Measurements from ENCODE around the gene NLRP3.
"Not testable (repeated sequence)": the region's sequence is repeated elsewhere in the genome, so short reads cannot be mapped to it uniquely, and the experiment has no call there.

NLRP3 gene

GRCh38 chr1:247469141-247469535, 53.2 kb downstream of the NLRP3 start:
- H3K36me3 ChIP-seq (ENCODE audit: control insufficient read depth, insufficient read depth, low read length): no peaks in the 10 kb centered on the region
- no peaks in the 10 kb centered on the region for H3K79me1 ChIP-seq (ENCODE audit: low read length)
- 100% methylated on average over 3 of the region's 5 CpGs for WGBS (ENCODE audit: extremely low coverage, insufficient coverage, low lambda C conversion rate)
- no peaks in the 10 kb centered on the region for H3K4me1 ChIP-seq (ENCODE audit: control insufficient read depth, low read depth, low read length)
- H3K56ac ChIP-seq (ENCODE audit: low read length): no peak overlapping the region
- H2AK5ac ChIP-seq (ENCODE audit: low read length): no peak overlapping the region
- no peak overlapping the region for H3K4me3 ChIP-seq (ENCODE audit: low read length)
- H2BK5ac ChIP-seq (ENCODE audit: low read length): no peak overlapping the region
- no peak for DNase-seq
- H3K4ac ChIP-seq (ENCODE audit: low read depth, low read length): no peak overlapping the region
- no peak overlapping the region for H3K23ac ChIP-seq (ENCODE audit: low read length)
- H3K79me2 ChIP-seq (ENCODE audit: control insufficient read depth, insufficient read depth, low read length): no peaks in the 10 kb centered on the region
- H3K4me2 ChIP-seq (ENCODE audit: low read length): no peak overlapping the region
- no peak overlapping the region for H3K27ac ChIP-seq (ENCODE audit: low read depth, low read length)
- no peak overlapping the region for H3K9ac ChIP-seq (ENCODE audit: low read length)
- H2BK120ac ChIP-seq (ENCODE audit: low read depth, low read length): no peak overlapping the region
- H4K5ac ChIP-seq (ENCODE audit: low read length): no peak overlapping the region
- no peaks in the 10 kb centered on the region for H3K27me3 ChIP-seq (ENCODE audit: insufficient read depth, low read length, poor library complexity)
- H4K8ac ChIP-seq (ENCODE audit: low read depth, low read length): no peak overlapping the region
- no peak overlapping the region for H2BK15ac ChIP-seq (replicated peaks; ENCODE audit: low read depth)
- H3K18ac ChIP-seq (ENCODE audit: low read length): no peak overlapping the region

GRCh38 chr1:247470942-247471429, 55.0 kb downstream of the NLRP3 start:
- H3K18ac ChIP-seq (ENCODE audit: low read length); H3K23ac ChIP-seq (ENCODE audit: low read length); H3K4me2 ChIP-seq (ENCODE audit: low read length); H3K4ac ChIP-seq (ENCODE audit: low read depth, low read length); H3K56ac ChIP-seq (ENCODE audit: low read length); H3K36me3 ChIP-seq (ENCODE audit: control insufficient read depth, insufficient read depth, low read length); H2BK5ac ChIP-seq (ENCODE audit: low read length); H4K5ac ChIP-seq (ENCODE audit: low read length); DNase-seq; H3K9ac ChIP-seq (ENCODE audit: low read length); H3K79me2 ChIP-seq (ENCODE audit: control insufficient read depth, insufficient read depth, low read length); H3K27me3 ChIP-seq (ENCODE audit: insufficient read depth, low read length, poor library complexity); H2BK15ac ChIP-seq (replicated peaks; ENCODE audit: low read depth); H3K4me3 ChIP-seq (ENCODE audit: low read length); H2BK120ac ChIP-seq (ENCODE audit: low read depth, low read length); H2AK5ac ChIP-seq (ENCODE audit: low read length); H4K8ac ChIP-seq (ENCODE audit: low read depth, low read length); H3K79me1 ChIP-seq (ENCODE audit: low read length); H3K27ac ChIP-seq (ENCODE audit: low read depth, low read length); H3K4me1 ChIP-seq (ENCODE audit: control insufficient read depth, low read depth, low read length): not testable (repeated sequence)
- WGBS (ENCODE audit: extremely low coverage, insufficient coverage, low lambda C conversion rate): no CpG with 5 or more reads among the region's 16 CpGs

- Histone ChIP-seq H2BK5ac (ENCODE audit: low read length) (no peak overlapping the region), H3K4me3 (ENCODE audit: low read length) (no peak overlapping the region), H3K56ac (ENCODE audit: low read length) (no peak overlapping the region), H2BK15ac (replicated peaks; ENCODE audit: low read depth) (no peak overlapping the region), H3K4me1 (ENCODE audit: control insufficient read depth, low read depth, low read length) (no peaks in the 10 kb centered on the region), H3K4me2 (ENCODE audit: low read length) (no peak overlapping the region), H3K9ac (ENCODE audit: low read length) (no peak overlapping the region), H2BK120ac (ENCODE audit: low read depth, low read length) (no peak overlapping the region), H3K79me1 (ENCODE audit: low read length) (no peaks in the 10 kb centered on the region), H4K8ac (ENCODE audit: low read depth, low read length) (no peak overlapping the region), H2AK5ac (ENCODE audit: low read length) (no peak overlapping the region), H4K5ac (ENCODE audit: low read length) (no peak overlapping the region), H3K36me3 (ENCODE audit: control insufficient read depth, insufficient read depth, low read length) (no peaks in the 10 kb centered on the region), H3K27me3 (ENCODE audit: insufficient read depth, low read length, poor library complexity) (no peaks in the 10 kb centered on the region), H3K4ac (ENCODE audit: low read depth, low read length) (no peak overlapping the region), H3K27ac (ENCODE audit: low read depth, low read length) (peak overlapping the region; percentile 17), H3K18ac (ENCODE audit: low read length) (no peak overlapping the region), H3K79me2 (ENCODE audit: control insufficient read depth, insufficient read depth, low read length) (no peaks in the 10 kb centered on the region), H3K23ac (ENCODE audit: low read length) (no peak overlapping the region)
- WGBS (ENCODE audit: extremely low coverage, insufficient coverage, low lambda C conversion rate): no CpG with 5 or more reads among the region's 12 CpGs
- DNase-seq: no peak
Observed at GRCh38 chr1:247471445-247472016, 55.6 kb downstream of the NLRP3 start.

- Histone ChIP-seq H2BK15ac (replicated peaks; ENCODE audit: low read depth) (no peak overlapping the region), H3K79me1 (ENCODE audit: low read length) (no peaks in the 10 kb centered on the region), H3K4ac (ENCODE audit: low read depth, low read length) (no peak overlapping the region), H3K4me2 (ENCODE audit: low read length) (no peak overlapping the region), H2BK5ac (ENCODE audit: low read length) (no peak overlapping the region), H3K27me3 (ENCODE audit: insufficient read depth, low read length, poor library complexity) (no peaks in the 10 kb centered on the region), H3K36me3 (ENCODE audit: control insufficient read depth, insufficient read depth, low read length) (no peaks in the 10 kb centered on the region), H4K8ac (ENCODE audit: low read depth, low read length) (no peak overlapping the region), H3K79me2 (ENCODE audit: control insufficient read depth, insufficient read depth, low read length) (no peaks in the 10 kb centered on the region), H2BK120ac (ENCODE audit: low read depth, low read length) (no peak overlapping the region), H3K27ac (ENCODE audit: low read depth, low read length) (no peak overlapping the region), H3K56ac (ENCODE audit: low read length) (no peak overlapping the region), H3K9ac (ENCODE audit: low read length) (no peak overlapping the region), H3K23ac (ENCODE audit: low read length) (no peak overlapping the region), H3K18ac (ENCODE audit: low read length) (no peak overlapping the region), H3K4me1 (ENCODE audit: control insufficient read depth, low read depth, low read length) (no peaks in the 10 kb centered on the region), H4K5ac (ENCODE audit: low read length) (no peak overlapping the region), H3K4me3 (ENCODE audit: low read length) (no peak overlapping the region), H2AK5ac (ENCODE audit: low read length) (no peak overlapping the region)
- no CpG with 5 or more reads among the region's 1 CpG for WGBS (ENCODE audit: extremely low coverage, insufficient coverage, low lambda C conversion rate)
- DNase-seq: no peak
Observed at GRCh38 chr1:247472035-247472434, 56.1 kb downstream of the NLRP3 start.

GRCh38 chr1:247474367-247474766, 58.4 kb downstream of the NLRP3 start:
- no peak overlapping the region for H2BK120ac ChIP-seq (ENCODE audit: low read depth, low read length)
- H2BK15ac ChIP-seq (replicated peaks; ENCODE audit: low read depth): no peak overlapping the region
- no peak overlapping the region for H3K56ac ChIP-seq (ENCODE audit: low read length)
- no peaks in the 10 kb centered on the region for H3K4me1 ChIP-seq (ENCODE audit: control insufficient read depth, low read depth, low read length)
- no CpG with 5 or more reads among the region's 3 CpGs for WGBS (ENCODE audit: extremely low coverage, insufficient coverage, low lambda C conversion rate)
- no peak overlapping the region for H4K8ac ChIP-seq (ENCODE audit: low read depth, low read length)
- H4K5ac ChIP-seq (ENCODE audit: low read length): no peak overlapping the region
- DNase-seq: peak; percentile 37
- no peaks in the 10 kb centered on the region for H3K79me1 ChIP-seq (ENCODE audit: low read length)
- no peak overlapping the region for H3K4ac ChIP-seq (ENCODE audit: low read depth, low read length)
- no peak overlapping the region for H2AK5ac ChIP-seq (ENCODE audit: low read length)
- H3K36me3 ChIP-seq (ENCODE audit: control insufficient read depth, insufficient read depth, low read length): no peaks in the 10 kb centered on the region
- H3K4me2 ChIP-seq (ENCODE audit: low read length): no peak overlapping the region
- no peak overlapping the region for H3K9ac ChIP-seq (ENCODE audit: low read length)
- no peak overlapping the region for H3K23ac ChIP-seq (ENCODE audit: low read length)
- no peaks in the 10 kb centered on the region for H3K79me2 ChIP-seq (ENCODE audit: control insufficient read depth, insufficient read depth, low read length)
- no peaks in the 10 kb centered on the region for H3K27me3 ChIP-seq (ENCODE audit: insufficient read depth, low read length, poor library complexity)
- no peak overlapping the region for H3K27ac ChIP-seq (ENCODE audit: low read depth, low read length)
- H3K18ac ChIP-seq (ENCODE audit: low read length): no peak overlapping the region
- H3K4me3 ChIP-seq (ENCODE audit: low read length): no peak overlapping the region
- no peak overlapping the region for H2BK5ac ChIP-seq (ENCODE audit: low read length)

- no peak overlapping the region for H3K23ac ChIP-seq (ENCODE audit: low read length)
- no peak overlapping the region for H3K4me2 ChIP-seq (ENCODE audit: low read length)
- H3K27ac ChIP-seq (ENCODE audit: low read depth, low read length): no peak overlapping the region
- H3K4me1 ChIP-seq (ENCODE audit: control insufficient read depth, low read depth, low read length): no peaks in the 10 kb centered on the region
- H3K36me3 ChIP-seq (ENCODE audit: control insufficient read depth, insufficient read depth, low read length): no peaks in the 10 kb centered on the region
- H3K79me1 ChIP-seq (ENCODE audit: low read length): no peaks in the 10 kb centered on the region
- H3K4me3 ChIP-seq (ENCODE audit: low read length): no peak overlapping the region
- H4K8ac ChIP-seq (ENCODE audit: low read depth, low read length): no peak overlapping the region
- no CpG with 5 or more reads among the region's 2 CpGs for WGBS (ENCODE audit: extremely low coverage, insufficient coverage, low lambda C conversion rate)
- no peaks in the 10 kb centered on the region for H3K79me2 ChIP-seq (ENCODE audit: control insufficient read depth, insufficient read depth, low read length)
- H3K4ac ChIP-seq (ENCODE audit: low read depth, low read length): no peak overlapping the region
- no peak overlapping the region for H2BK15ac ChIP-seq (replicated peaks; ENCODE audit: low read depth)
- DNase-seq: no peak
- H3K56ac ChIP-seq (ENCODE audit: low read length): no peak overlapping the region
- no peak overlapping the region for H3K18ac ChIP-seq (ENCODE audit: low read length)
- no peaks in the 10 kb centered on the region for H3K27me3 ChIP-seq (ENCODE audit: insufficient read depth, low read length, poor library complexity)
- H2BK5ac ChIP-seq (ENCODE audit: low read length): no peak overlapping the region
- no peak overlapping the region for H2AK5ac ChIP-seq (ENCODE audit: low read length)
- no peak overlapping the region for H3K9ac ChIP-seq (ENCODE audit: low read length)
- H2BK120ac ChIP-seq (ENCODE audit: low read depth, low read length): no peak overlapping the region
- H4K5ac ChIP-seq (ENCODE audit: low read length): no peak overlapping the region
Observed at GRCh38 chr1:247475793-247476192, 59.8 kb downstream of the NLRP3 start.

All from mesendoderm (in vitro differentiated cells).